SJSA1 (cell line): ENCODE results near the gene SLC5A1. TPM values are rescaled to one million over a fixed set of nuclear protein-coding genes. Genes with fewer than 3 reads are reported as not detected.

Source experiments
- DNase-seq, 2 experiments: peaks; one replicate each; pipeline ENCODE4 v3.0.0-alpha.2; 2015 to 2020; ENCODE audit warnings: low spot score in 2 of 2, low read depth in 1 of 2
- H3K27ac ChIP-seq: fragments of 250-450 bp; sonication (Bioruptor Pico); 2 replicates; pipeline ENCODE4 v1.5.1; 2020; ENCODE audit warnings: mild to moderate bottlenecking, moderate library complexity
- H3K27me3 ChIP-seq: fragments of 250-450 bp; sonication (Bioruptor Pico); replicated peaks from 2 replicates; pipeline ENCODE4 v1.5.1; 2020; ENCODE audit warnings: mild to moderate bottlenecking, moderate library complexity
- H3K36me3 ChIP-seq: fragments of 250-450 bp; sonication (Bioruptor Pico); 2 replicates; pipeline ENCODE4 v1.5.1; 2020; ENCODE audit warnings: mild to moderate bottlenecking
- H3K4me1 ChIP-seq: fragments of 250-450 bp; sonication (Bioruptor Pico); replicated peaks from 2 replicates; pipeline ENCODE4 v1.6.1; 2021; ENCODE audit warnings: mild to moderate bottlenecking
- H3K4me3 ChIP-seq: fragments of 250-450 bp; sonication (Bioruptor Pico); 2 replicates; pipeline ENCODE4 v1.5.1; 2020; ENCODE audit warnings: mild to moderate bottlenecking
- H3K9me3 ChIP-seq: fragments of 250-450 bp; sonication (Bioruptor Pico); replicated peaks from 2 replicates; pipeline ENCODE4 v1.5.1; 2020; ENCODE audit warnings: mild to moderate bottlenecking
- total RNA-seq: library from RNA; depleted of rRNA; stranded (reverse); fragments of >200 nt; shearing (Covaris generic); gene quantifications from 2 replicates; pipeline ENCODE4 v1.2.3, GENCODE V29; 2014

SLC5A1 gene
- total RNA-seq, 1 experiment from 2014 or later = not detected

DNA sequence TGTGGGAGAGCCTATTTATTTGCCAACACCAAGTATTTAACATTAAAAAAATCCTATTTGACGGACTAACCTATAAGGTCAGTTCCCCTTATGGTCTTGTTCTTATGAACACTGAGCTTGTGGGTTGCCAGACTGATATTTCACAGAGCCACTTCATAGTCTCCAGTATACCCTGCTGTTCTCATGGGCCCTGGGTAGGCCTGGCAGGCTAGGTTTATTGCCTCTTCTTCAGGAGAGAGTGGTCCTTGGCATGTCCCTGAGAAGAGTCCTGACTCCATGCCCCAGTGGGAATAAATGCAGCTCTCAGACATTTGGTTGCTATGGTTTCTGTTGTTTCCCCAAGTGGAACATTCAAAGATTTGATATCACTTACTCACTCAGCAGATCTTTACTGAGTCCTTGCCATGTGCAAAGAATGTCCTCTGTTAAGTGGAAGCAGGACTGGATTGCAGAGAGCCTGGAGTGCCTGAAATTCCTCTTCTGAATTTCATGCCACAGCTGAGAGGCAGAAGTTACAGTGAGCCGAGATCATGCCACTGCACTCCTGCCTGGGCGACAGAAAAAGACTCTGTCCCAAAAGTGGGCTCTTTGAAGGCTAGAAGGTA is 15.7 kb downstream of the SLC5A1 start:
- peaks cover under 1% of the 10 kb centered on the region; the same call in 1 of the 2 replicates for H3K27me3 ChIP-seq
- no peak for DNase-seq
- H3K36me3 ChIP-seq = no peaks in the 10 kb centered on the region
- no peaks in the 10 kb centered on the region for H3K4me1 ChIP-seq
- no peaks in the 10 kb centered on the region for H3K9me3 ChIP-seq
- no peak overlapping the region for H3K27ac ChIP-seq
- H3K4me3 ChIP-seq = no peak overlapping the region

- Histone ChIP-seq H3K27me3 (peaks cover 3% of the 10 kb centered on the region; the same call in 1 of the 2 replicates), H3K9me3 (no peaks in the 10 kb centered on the region), H3K27ac (no peak overlapping the region), H3K4me1 (no peaks in the 10 kb centered on the region), H3K4me3 (no peak overlapping the region), H3K36me3 (no peaks in the 10 kb centered on the region)
- no peak for DNase-seq
These were observed 16.4 kb downstream of the SLC5A1 start for GRCh38 chr22:32059426-32059825.

GRCh38 chr22:32063701-32064100 is 20.6 kb downstream of the SLC5A1 start:
- Histone ChIP-seq H3K4me3 (no peak overlapping the region), H3K27me3 (peaks cover 20% of the 10 kb centered on the region), H3K9me3 (no peaks in the 10 kb centered on the region), H3K27ac (no peak overlapping the region), H3K36me3 (no peaks in the 10 kb centered on the region), H3K4me1 (no peaks in the 10 kb centered on the region)
- no peak for DNase-seq

- no peak overlapping the region for H3K4me3 ChIP-seq
- H3K4me1 ChIP-seq = no peaks in the 10 kb centered on the region
- DNase-seq = no peak
- no peak overlapping the region for H3K27ac ChIP-seq
- H3K27me3 ChIP-seq = peaks cover 28% of the 10 kb centered on the region
- H3K36me3 ChIP-seq = no peaks in the 10 kb centered on the region
- no peaks in the 10 kb centered on the region for H3K9me3 ChIP-seq
These were observed 23.8 kb downstream of the SLC5A1 start for GRCh38 chr22:32066820-32067219.

- Histone ChIP-seq H3K36me3 (no peaks in the 10 kb centered on the region), H3K4me3 (no peak overlapping the region), H3K27ac (no peak overlapping the region), H3K9me3 (no peaks in the 10 kb centered on the region), H3K27me3 (peaks cover 28% of the 10 kb centered on the region), H3K4me1 (no peaks in the 10 kb centered on the region)
- no peak for DNase-seq
These were observed 24.6 kb downstream of the SLC5A1 start for GRCh38 chr22:32067613-32068012.

GRCh38 chr22:32069579-32070372 is 26.7 kb downstream of the SLC5A1 start:
- Histone ChIP-seq H3K4me3 (no peak overlapping the region), H3K27ac (no peak overlapping the region), H3K4me1 (peaks cover 3% of the 10 kb centered on the region; the same call in 1 of the 2 replicates), H3K9me3 (no peaks in the 10 kb centered on the region), H3K27me3 (peaks cover 25% of the 10 kb centered on the region), H3K36me3 (no peaks in the 10 kb centered on the region)
- no peak for DNase-seq

- peaks cover 16% of the 10 kb centered on the region for H3K4me1 ChIP-seq
- no peaks in the 10 kb centered on the region for H3K9me3 ChIP-seq
- no peak overlapping the region for H3K27ac ChIP-seq
- H3K36me3 ChIP-seq = no peaks in the 10 kb centered on the region
- H3K4me3 ChIP-seq = no peak overlapping the region
- no peak for DNase-seq
- peaks cover 11% of the 10 kb centered on the region for H3K27me3 ChIP-seq
These were observed 30.2 kb downstream of the SLC5A1 start for GRCh38 chr22:32073262-32073661.

GRCh38 chr22:32073823-32074380 is 30.8 kb downstream of the SLC5A1 start:
- Histone ChIP-seq H3K4me1 (peaks cover 22% of the 10 kb centered on the region), H3K27ac (no peak overlapping the region), H3K27me3 (peaks cover 6% of the 10 kb centered on the region), H3K4me3 (no peak overlapping the region), H3K36me3 (no peaks in the 10 kb centered on the region), H3K9me3 (no peaks in the 10 kb centered on the region)
- DNase-seq = no peak

- Histone ChIP-seq H3K4me3 (no peak overlapping the region), H3K36me3 (no peaks in the 10 kb centered on the region), H3K27ac (no peak overlapping the region), H3K9me3 (no peaks in the 10 kb centered on the region), H3K4me1 (peaks cover 37% of the 10 kb centered on the region), H3K27me3 (no peaks in the 10 kb centered on the region; the same call in 1 of the 2 replicates)
- DNase-seq = no peak
These were observed 33.1 kb downstream of the SLC5A1 start for GRCh38 chr22:32075997-32076760.

GRCh38 chr22:32076761-32077084 is 33.7 kb downstream of the SLC5A1 start:
- no peaks in the 10 kb centered on the region for H3K27me3 ChIP-seq
- peak in 1 of 2 experiments; percentile 33 for DNase-seq
- H3K36me3 ChIP-seq = no peaks in the 10 kb centered on the region
- peaks cover 43% of the 10 kb centered on the region for H3K4me1 ChIP-seq
- no peak overlapping the region for H3K27ac ChIP-seq
- no peak overlapping the region for H3K4me3 ChIP-seq
- no peaks in the 10 kb centered on the region for H3K9me3 ChIP-seq

- no peaks in the 10 kb centered on the region for H3K27me3 ChIP-seq
- H3K9me3 ChIP-seq = no peaks in the 10 kb centered on the region
- H3K4me3 ChIP-seq = no peak overlapping the region
These were observed 34.1 kb downstream of the SLC5A1 start for GRCh38 chr22:32077151-32077550.

GRCh38 chr22:32079130-32080089 is 36.3 kb downstream of the SLC5A1 start:
- Histone ChIP-seq H3K4me1 (peaks cover 54% of the 10 kb centered on the region), H3K27me3 (no peaks in the 10 kb centered on the region), H3K27ac (peak overlapping the region; percentile 19), H3K36me3 (no peaks in the 10 kb centered on the region), H3K9me3 (no peaks in the 10 kb centered on the region), H3K4me3 (no peak overlapping the region)
- DNase-seq = peak; percentile 74 to 79

More at GRCh38 chr22:32077151-32077550, 34.1 kb downstream of the SLC5A1 start:
- H3K27ac ChIP-seq = no peak overlapping the region
- no peaks in the 10 kb centered on the region for H3K36me3 ChIP-seq
- no peak for DNase-seq
- H3K4me1 ChIP-seq = peaks cover 47% of the 10 kb centered on the region

- H3K36me3 ChIP-seq = no peaks in the 10 kb centered on the region
- H3K4me3 ChIP-seq = no peak overlapping the region
- no peaks in the 10 kb centered on the region for H3K27me3 ChIP-seq
- peak in 1 of 2 experiments; percentile 49 for DNase-seq
- H3K4me1 ChIP-seq = peaks cover 54% of the 10 kb centered on the region
- no peak overlapping the region for H3K27ac ChIP-seq
- H3K9me3 ChIP-seq = no peaks in the 10 kb centered on the region
These were observed 37.8 kb downstream of the SLC5A1 start for GRCh38 chr22:32080904-32081303.
